ENCODE data around the gene SCAMP4.

SCAMP4 gene

DNA sequence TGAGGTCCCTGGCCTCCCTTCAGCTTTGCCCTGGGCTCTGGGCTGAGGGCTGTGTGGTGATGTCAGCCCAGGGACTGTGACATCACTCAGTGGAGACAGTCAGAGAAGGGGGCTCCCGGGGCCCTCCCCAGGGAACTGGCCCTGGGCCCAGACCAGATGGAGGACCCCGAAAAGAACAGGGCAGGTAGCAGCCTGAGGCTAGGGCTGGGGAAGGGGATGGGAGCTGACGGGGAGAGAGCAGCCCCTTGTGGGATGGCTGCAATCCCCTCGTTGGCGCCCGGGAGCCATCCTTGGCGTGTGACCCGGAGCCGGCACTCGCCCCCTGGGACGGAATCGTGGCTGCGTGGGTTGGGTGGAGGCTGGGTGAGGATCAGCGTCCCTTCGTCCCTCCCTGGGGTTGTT, 49.3 kb downstream of the SCAMP4 start:
- no peak for DNase-seq (ENCODE audit: low read depth in 1 of 2, low spot score in 1 of 2)

DNA sequence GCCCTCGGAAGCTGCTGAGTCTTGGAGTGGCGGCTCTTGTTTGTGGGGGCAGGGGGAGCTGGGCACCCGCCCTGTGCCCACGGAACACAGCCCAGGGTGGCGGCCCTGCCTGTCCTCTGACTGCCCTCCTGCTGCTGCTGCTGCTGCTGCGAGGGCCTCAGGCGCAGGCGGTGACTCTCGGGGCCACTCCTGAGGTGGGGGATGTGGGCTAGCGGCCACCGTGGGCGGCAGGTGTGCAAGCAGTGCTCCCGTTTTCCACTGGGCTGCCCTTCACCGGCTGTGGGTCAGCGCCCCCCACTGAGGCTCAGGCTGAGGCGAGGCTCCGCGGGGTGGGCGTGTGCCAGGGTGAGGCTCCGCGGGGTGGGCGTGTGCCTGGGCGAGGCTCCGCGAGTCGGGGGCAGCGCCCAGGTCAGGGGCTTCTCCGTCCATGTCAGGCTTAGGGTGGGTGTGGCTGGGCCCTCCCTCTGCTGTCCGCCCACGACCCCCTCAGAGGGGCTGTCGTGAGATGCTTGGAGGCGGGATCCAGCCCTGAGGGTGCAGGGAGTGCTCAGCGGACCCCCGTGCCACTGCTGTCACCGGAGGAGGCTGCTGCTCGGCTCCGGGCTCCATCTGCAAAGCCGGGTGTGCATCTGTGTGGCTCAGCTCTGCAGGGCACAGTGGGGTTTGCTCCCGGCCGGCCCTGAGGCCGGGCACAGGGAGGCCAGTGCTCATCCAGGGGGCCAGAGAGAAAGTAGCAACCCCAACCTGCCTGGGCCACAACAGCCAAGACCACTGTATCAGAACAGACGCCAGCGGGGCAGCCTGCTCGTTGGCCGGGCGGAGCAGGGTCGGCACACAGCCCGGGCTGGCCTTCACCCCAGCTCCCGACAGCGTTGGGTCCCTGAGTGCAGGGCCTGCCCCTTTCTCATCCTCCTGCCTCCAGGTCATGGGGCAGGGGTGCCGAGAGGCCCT, 50.2 kb downstream of the SCAMP4 start:
- no peak for DNase-seq (ENCODE audit: low read depth in 1 of 2, low spot score in 1 of 2)

DNA sequence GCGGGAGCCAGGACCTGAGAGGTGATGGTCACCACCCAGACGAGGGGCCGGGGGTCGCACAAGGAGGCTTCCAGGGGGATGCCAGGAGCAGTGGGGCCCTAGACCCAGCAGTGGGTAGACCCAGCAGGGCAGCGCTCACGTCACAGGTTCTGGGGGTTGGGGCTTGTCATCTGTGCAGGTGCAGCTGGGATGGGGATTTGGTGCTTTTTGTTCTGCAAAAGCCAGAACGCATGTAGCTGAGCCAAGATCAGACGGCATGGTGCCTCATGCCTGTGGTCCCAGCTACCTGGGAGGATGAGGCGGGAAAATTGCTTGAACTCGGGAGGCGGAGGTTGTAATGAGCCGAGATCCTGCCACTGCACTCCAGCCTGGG, 50.9 kb downstream of the SCAMP4 start:
- no peak for DNase-seq (ENCODE audit: low read depth in 1 of 2, low spot score in 1 of 2)

- DNase-seq (ENCODE audit: low read depth in 1 of 2, low spot score in 1 of 2), result no peak
Measured at GRCh38 chr19:1956868-1957492, 51.8 kb downstream of the SCAMP4 start.

DNA sequence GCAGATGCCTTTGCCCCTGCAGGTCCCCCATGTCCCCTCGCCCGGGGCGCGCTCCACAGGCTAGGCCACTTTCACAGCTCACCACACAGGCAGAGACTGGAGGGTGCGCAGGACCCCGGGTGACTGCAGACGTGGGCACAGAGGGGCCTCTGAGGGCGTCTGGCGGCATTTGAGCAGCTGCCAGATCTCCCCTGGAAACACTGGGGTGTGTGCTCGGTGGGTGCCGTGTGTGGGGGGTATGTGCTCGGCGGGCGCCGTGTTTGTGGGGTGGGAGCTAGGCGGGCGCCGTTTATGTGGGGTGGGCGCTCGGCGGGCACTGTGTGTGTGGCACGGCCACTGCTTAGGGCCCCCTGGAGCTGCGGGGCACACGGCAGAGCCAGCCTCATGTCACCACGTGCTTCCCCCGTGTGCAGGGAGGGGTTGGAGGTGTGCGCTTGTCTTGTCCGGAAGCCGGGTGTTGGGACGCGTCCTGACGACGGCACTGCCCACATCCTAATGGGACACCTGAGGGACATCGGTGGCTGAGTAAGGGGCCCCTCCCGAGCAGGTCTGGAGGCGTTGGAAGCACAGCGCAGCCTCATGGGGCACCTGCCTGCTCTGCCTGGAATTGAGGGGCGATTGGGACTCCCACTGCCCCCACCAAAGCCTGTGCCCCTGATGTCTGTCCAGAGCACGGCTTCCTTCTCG, 52.5 kb downstream of the SCAMP4 start:
- DNase-seq (ENCODE audit: low read depth in 1 of 2, low spot score in 1 of 2), result no peak

DNA sequence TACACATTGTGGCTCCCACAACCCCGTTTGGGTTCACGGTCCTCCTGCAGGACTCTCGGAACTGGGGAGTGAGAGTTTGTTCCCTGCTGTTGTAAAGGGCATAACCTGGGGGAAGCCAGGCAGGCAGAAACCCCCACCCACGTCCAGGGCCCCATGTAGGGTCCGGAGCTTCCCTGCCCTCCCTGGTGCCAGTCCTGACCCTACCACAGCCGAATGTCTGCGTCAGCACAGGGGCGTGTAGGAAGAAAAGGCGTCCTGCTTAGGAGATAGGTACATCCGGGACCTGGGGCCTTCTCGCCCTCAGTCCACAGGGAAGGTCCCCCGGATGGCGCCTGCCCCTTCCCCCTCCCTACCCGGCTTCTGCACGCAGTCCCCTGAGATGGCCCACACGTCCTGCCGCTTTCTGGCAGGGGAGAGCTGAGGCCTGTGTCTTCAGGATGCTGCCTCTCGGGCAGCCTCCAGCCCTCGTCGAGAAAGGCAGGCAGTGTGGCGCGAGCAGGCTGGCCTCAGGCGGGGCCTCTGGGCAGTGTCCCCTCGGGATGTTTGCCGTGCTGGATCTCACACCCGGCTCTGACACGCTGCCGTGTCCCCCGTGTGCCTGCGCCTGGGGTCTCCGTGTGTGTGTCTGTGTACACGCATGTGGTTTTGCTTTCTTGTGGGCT, 54.9 kb downstream of the SCAMP4 start:
- DNase-seq (ENCODE audit: low read depth in 1 of 2, low spot score in 1 of 2), result no peak

DNA sequence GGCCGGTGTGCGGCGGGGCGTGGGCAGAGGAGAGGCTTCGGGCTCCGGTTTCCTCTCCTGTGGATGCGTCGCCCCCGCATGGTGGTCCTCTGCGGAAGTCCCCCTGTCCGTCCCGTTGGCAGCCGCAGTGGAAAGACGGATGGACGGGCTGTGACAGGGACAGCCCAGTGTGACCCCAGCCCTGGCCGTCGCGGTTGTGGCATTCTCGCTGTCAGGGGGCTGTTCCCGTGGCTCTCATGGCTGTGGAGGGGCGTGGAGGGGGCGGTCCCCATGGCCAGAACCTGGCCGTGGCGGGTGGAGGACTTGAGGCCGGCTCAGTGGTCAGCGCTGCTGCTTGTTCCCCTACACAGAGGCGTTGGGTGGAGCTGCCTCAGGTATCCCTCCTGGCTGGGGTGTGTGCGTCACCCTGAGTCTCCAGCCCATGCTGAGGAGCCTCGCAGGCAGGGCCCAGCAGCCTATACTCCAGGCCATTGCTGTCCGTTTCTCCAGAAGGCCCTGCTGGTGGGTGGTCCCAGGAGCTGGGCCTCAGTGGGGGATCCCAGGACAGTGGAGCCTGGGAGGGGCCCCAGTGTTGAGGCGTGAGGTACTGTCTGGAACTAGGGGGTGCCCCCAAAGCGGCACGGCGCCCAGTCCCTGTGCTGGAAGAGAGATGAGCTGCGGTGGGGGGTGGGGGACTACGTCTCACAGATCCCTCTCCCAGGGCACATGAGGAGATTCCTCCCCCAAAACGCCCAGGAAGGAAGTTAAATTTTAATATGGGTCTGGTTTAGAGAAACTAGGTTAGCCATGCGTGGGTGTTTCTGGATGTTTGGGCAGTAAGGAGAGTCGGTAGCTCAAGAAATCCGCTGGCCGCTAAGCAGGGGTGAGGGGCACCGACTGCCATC, 56.0 kb downstream of the SCAMP4 start:
- DNase-seq (ENCODE audit: low read depth in 1 of 2, low spot score in 1 of 2), result no peak

GRCh38 chr19:1962674-1963073, 57.5 kb downstream of the SCAMP4 start:
- no peak for DNase-seq (ENCODE audit: low read depth in 1 of 2, low spot score in 1 of 2)

- no peak for DNase-seq (ENCODE audit: low read depth in 1 of 2, low spot score in 1 of 2)
Measured at GRCh38 chr19:1967087-1967608, 61.9 kb downstream of the SCAMP4 start.

- no peak for DNase-seq (ENCODE audit: low read depth in 1 of 2, low spot score in 1 of 2)
Measured at GRCh38 chr19:1968279-1969175, 63.3 kb downstream of the SCAMP4 start.

DNA sequence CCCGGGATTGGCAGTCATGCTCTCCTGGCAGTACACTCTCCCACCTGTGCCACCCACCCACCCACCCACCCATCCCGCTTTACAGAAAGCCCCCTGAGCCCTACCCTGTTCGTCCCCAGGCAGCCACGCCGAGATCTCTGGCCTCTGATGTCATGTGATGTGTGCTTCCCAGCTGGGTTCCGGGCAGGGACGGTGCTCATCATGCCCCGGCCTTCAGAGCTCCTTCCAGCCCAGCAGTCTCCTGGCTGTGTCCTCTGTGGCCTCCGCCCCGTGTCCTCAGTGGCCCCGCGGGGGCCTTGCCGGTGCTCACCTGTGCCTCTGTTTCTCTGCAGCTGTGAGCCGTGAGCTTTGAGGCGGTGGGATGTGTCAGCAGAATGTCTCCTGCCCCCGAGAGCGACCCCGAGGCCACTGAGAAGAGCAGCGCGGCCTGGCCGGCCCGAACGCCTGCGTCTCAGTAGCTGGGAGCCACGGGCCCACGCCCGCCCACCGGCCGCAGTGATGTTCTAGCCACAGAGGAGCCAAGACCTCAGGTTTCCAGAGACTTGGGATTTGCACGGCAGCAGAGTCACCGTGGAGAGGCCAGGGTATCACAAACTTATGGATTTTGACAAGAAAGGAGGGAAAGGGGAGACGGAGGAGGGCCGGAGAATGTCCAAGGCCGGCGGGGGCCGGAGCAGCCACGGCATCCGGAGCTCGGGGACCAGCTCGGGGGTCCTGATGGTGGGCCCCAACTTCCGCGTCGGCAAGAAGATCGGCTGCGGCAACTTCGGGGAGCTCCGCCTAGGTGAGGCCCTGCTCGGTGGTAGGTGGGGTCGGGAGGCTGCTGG, 64.2 kb downstream of the SCAMP4 start:
- DNase-seq (ENCODE audit: low read depth in 1 of 2, low spot score in 1 of 2), result no peak

- DNase-seq (ENCODE audit: low read depth in 1 of 2, low spot score in 1 of 2), result no peak
Measured at GRCh38 chr19:1970003-1970805, 65.0 kb downstream of the SCAMP4 start.

DNA sequence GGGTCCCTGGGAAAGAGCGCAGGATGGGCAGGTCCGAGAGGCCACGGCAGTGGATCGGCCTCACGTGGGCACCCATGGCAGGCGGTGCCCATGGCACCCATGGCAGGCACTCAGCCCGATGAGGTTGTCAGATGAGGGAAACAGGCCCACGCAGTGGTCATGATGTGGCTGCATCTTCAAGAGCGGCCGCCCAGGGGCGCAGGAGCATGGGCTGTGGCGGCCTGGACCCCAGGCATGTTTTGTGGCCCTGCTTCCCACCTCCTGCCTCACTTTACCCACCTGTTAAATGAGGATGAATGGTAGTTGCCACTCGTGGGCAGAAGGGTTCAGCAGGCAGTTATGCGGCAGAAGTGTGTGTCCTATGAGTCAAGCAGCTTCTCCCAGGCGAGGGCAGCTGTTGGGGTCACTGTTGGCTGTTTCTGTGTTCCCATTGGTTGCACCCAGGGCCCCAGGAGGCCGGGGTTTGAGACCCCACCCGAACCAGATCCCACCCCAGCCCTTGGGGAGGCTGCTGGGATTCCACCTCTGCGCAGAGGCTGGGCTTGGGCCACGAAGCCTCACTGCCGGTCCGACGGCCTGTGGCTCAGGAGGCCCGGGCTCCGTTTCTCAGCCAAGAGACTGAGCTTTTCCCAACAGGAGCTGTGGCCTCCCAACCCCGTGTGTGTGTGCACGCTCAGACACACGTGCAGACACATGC, 65.8 kb downstream of the SCAMP4 start:
- DNase-seq (ENCODE audit: low read depth in 1 of 2, low spot score in 1 of 2), result no peak

DNA sequence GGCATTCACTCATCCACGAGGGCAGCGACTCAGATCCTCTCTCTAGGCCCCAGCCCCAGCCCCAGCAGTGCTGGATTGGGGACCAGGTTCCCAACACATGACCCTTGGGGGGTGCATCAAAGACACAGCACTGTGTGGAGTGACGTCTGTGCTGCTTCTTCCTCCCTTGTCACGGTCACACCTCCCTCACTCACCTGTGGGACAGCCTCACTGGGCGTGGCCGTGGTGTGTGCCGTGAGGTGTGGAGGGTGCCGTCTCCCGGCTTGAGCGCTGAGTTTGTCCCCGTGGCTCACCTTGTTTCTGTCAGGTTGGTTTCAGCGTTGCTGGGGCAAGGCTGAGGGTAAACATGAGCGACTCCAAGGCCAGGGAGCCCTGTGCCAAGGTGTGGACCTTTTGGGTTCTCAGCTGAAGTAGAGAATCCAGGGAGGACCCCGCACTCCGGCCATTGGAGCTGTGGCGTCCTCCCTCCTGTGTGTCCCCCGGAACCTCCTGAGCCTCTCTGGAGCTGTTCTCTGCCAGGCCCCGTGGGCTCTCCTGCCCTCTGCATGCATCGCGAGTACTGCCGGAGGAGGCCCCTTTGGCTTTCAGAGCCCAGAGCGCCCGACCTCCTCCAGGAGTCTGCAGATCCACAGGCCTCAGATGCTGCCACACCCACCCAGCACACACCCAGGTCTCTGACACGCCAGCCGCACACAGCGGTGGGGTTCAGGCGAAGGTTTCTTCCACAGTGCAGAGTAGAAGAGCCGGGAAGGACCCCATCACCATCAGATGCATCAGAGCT, 69.4 kb downstream of the SCAMP4 start:
- no peak for DNase-seq (ENCODE audit: low read depth in 1 of 2, low spot score in 1 of 2)

- DNase-seq (ENCODE audit: low read depth in 1 of 2, low spot score in 1 of 2), result no peak
Measured at GRCh38 chr19:1975162-1975480, 69.9 kb downstream of the SCAMP4 start.
